ENCODE data around the gene IGSF21. TPM values are rescaled to one million over a fixed set of nuclear protein-coding genes. Genes with fewer than 3 reads are reported as not detected.

The IGSF21 gene
- total RNA-seq, 2 experiments from 2014 or later: not detected

DNA sequence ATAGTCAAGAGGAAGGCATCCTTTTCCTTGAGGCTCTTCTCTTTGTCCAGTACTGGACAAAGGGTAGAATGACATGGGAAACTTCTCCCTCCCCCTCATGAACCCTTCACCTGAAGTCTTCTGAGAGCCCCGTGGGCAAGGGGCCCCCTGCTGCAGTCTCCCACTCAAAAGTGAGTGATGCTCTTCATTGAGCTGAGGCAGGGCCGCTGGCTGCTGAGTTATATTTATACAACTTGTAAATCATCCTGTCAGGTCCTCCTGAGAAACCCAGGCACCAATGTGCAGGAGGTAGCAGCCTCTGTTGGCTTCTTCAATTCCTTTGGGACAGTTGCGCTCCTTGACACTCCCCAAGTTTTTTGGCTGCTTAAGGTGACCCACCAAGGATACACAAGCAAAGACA is 150.2 kb downstream of the IGSF21 start:
- DNase-seq: no peak
- Mint-ChIP-seq H3K27me3 (peaks cover 35% of the 10 kb centered on the region), H3K4me1 (ENCODE audit: low read depth) (no peaks in the 10 kb centered on the region), H3K4me3 (no peak overlapping the region), H3K36me3 (ENCODE audit: low read depth) (no peaks in the 10 kb centered on the region), H3K27ac (no peak overlapping the region), H3K9me3 (no peaks in the 10 kb centered on the region)
- no peaks in the 10 kb centered on the region for H3K36me3 ChIP-seq (ENCODE audit: insufficient read depth, low read length)
- no peak for ATAC-seq (ENCODE audit: poor library complexity)
- H3K9me3 ChIP-seq (ENCODE audit: control insufficient read depth in 1 of 2, insufficient read depth in 1 of 2, low read length in 2 of 2): peaks cover 0 to 23% of the 10 kb centered on the region in 2 experiments
- intact Hi-C loops (cut with DNase I, micrococcal nuclease): no loop called here
- no peak overlapping the region for H3K27ac ChIP-seq (ENCODE audit: low read depth in 1 of 2, low read length in 2 of 2)
- no peak overlapping the region for H3K4me3 ChIP-seq (ENCODE audit: low read length)
- ChIA-PET CTCF (no interaction called here), POLR2A (no interaction called here)
- H3K4me1 ChIP-seq (ENCODE audit: insufficient read depth, low read length): no peaks in the 10 kb centered on the region
- H3K27me3 ChIP-seq (ENCODE audit: control insufficient read depth in 1 of 2, insufficient read depth in 2 of 2, low read length in 2 of 2): peaks cover 0 to 2% of the 10 kb centered on the region in 2 experiments
- TF ChIP-seq, protein P1, sequence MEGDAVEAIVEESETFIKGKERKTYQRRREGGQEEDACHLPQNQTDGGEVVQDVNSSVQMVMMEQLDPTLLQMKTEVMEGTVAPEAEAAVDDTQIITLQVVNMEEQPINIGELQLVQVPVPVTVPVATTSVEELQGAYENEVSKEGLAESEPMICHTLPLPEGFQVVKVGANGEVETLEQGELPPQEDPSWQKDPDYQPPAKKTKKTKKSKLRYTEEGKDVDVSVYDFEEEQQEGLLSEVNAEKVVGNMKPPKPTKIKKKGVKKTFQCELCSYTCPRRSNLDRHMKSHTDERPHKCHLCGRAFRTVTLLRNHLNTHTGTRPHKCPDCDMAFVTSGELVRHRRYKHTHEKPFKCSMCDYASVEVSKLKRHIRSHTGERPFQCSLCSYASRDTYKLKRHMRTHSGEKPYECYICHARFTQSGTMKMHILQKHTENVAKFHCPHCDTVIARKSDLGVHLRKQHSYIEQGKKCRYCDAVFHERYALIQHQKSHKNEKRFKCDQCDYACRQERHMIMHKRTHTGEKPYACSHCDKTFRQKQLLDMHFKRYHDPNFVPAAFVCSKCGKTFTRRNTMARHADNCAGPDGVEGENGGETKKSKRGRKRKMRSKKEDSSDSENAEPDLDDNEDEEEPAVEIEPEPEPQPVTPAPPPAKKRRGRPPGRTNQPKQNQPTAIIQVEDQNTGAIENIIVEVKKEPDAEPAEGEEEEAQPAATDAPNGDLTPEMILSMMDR (IDR thresholded peaks at IDR 0.05): no peak

DNA sequence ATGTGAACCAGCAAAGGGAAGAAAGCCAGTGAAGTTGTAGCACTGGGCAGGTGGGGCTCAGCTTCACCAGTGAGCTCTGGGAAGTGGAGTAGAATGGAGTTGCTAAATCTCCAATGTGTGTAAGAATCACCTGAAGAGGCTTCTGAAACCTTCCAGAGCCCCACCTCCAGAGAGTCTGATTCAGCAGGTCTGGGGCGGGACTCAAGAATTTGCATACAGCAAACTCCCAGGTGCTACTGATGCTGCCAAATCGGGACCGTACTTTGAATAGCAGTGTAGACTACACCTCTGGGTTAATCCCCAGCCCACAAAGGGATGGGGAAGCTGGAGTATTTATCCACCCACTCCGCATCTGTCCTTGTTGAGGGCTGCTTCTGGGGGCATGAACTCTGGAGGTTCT is 154.3 kb downstream of the IGSF21 start:
- ATAC-seq (ENCODE audit: poor library complexity) (no peak), DNase-seq (no peak)
- intact Hi-C loops (cut with DNase I, micrococcal nuclease): no loop called here
- H3K27me3 Mint-ChIP-seq: peaks cover 31% of the 10 kb centered on the region
- peaks cover 0 to 8% of the 10 kb centered on the region in 2 experiments for H3K9me3 ChIP-seq (ENCODE audit: control insufficient read depth in 1 of 2, insufficient read depth in 1 of 2, low read length in 2 of 2)
- no peaks in the 10 kb centered on the region for H3K4me1 Mint-ChIP-seq (ENCODE audit: low read depth)
- peaks cover 0 to 2% of the 10 kb centered on the region in 2 experiments for H3K27me3 ChIP-seq (ENCODE audit: control insufficient read depth in 1 of 2, insufficient read depth in 2 of 2, low read length in 2 of 2)
- no peak overlapping the region for H3K27ac ChIP-seq (ENCODE audit: low read depth in 1 of 2, low read length in 2 of 2)
- H3K4me1 ChIP-seq (ENCODE audit: insufficient read depth, low read length): no peaks in the 10 kb centered on the region
- H3K36me3 ChIP-seq (ENCODE audit: insufficient read depth, low read length): no peaks in the 10 kb centered on the region
- H3K36me3 Mint-ChIP-seq (ENCODE audit: low read depth): no peaks in the 10 kb centered on the region
- no peak overlapping the region for H3K4me3 ChIP-seq (ENCODE audit: low read length)
- TF ChIP-seq, protein P1 (IDR thresholded peaks at IDR 0.05): no peak
- no peak overlapping the region for H3K27ac Mint-ChIP-seq
- H3K4me3 Mint-ChIP-seq: no peak overlapping the region
- no peaks in the 10 kb centered on the region for H3K9me3 Mint-ChIP-seq
- ChIA-PET POLR2A (no interaction called here), CTCF (no interaction called here)

DNA sequence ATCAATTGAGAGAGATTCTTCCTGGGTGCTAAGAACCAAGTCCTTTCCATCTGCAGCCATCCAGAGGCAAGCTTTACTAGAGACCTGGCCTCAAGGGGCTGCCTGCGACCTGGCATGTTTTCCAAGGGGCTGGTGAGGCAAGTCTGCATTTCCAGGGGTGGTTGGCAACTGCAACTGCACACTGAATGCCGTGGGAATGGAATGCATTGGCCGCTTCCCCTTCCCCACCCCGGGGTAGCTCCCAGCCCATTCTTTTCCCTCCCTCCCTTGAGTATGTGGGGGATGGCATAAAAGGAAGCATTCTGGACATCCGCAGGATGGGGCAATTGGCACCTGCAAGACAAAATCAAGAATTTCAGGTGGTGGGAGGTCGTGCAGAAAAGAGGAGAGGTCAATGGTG is 155.1 kb downstream of the IGSF21 start:
- Histone ChIP-seq H3K27me3 (ENCODE audit: control insufficient read depth in 1 of 2, insufficient read depth in 2 of 2, low read length in 2 of 2) (peaks cover 0 to 2% of the 10 kb centered on the region in 2 experiments), H3K27ac (ENCODE audit: low read depth in 1 of 2, low read length in 2 of 2) (no peak overlapping the region), H3K36me3 (ENCODE audit: insufficient read depth, low read length) (no peaks in the 10 kb centered on the region), H3K4me3 (ENCODE audit: low read length) (no peak overlapping the region), H3K4me1 (ENCODE audit: insufficient read depth, low read length) (no peaks in the 10 kb centered on the region), H3K9me3 (ENCODE audit: control insufficient read depth in 1 of 2, insufficient read depth in 1 of 2, low read length in 2 of 2) (peaks cover 0 to 8% of the 10 kb centered on the region in 2 experiments)
- Mint-ChIP-seq H3K4me3 (no peak overlapping the region), H3K27ac (no peak overlapping the region), H3K36me3 (ENCODE audit: low read depth) (no peaks in the 10 kb centered on the region), H3K9me3 (no peaks in the 10 kb centered on the region), H3K4me1 (ENCODE audit: low read depth) (no peaks in the 10 kb centered on the region), H3K27me3 (peaks cover 29% of the 10 kb centered on the region)
- ATAC-seq (ENCODE audit: poor library complexity): no peak
- intact Hi-C loops (cut with DNase I, micrococcal nuclease): no loop called here
- TF ChIP-seq, protein P1 (IDR thresholded peaks at IDR 0.05): no peak
- no peak for DNase-seq
- ChIA-PET CTCF (no interaction called here), POLR2A (no interaction called here)

All from CD4-positive, alpha-beta T cell (primary cell).